Choroid plexus epithelial cell (primary cell): Measurements from ENCODE around the gene PRR15L.

ENCODE experiments used
- DNase-seq: peaks from one replicate; pipeline ENCODE4 v3.0.0-alpha.2; 2010; ENCODE audit warnings: low read depth
- H3K4me3 ChIP-seq: 2 replicates; pipeline ENCODE4 v1.5.1; 2011; ENCODE audit warnings: low read depth, mild to moderate bottlenecking, control low read depth, low read length, moderate library complexity
- CTCF ChIP-seq: conservative IDR thresholded peaks from 2 replicates; pipeline ENCODE4 v1.5.1; 2011; ENCODE audit warnings: low read depth, mild to moderate bottlenecking, control low read depth, inconsistent platforms, low read length, moderate library complexity

The PRR15L gene

GRCh38 chr17:47980541-47980940 is 22.9 kb upstream of the PRR15L start:
- no peak for TF ChIP-seq CTCF
- no peak for DNase-seq
- no peak overlapping the region for H3K4me3 ChIP-seq

GRCh38 chr17:47978324-47978723 is 20.6 kb upstream of the PRR15L start:
- peak; percentile 75 for DNase-seq
- peak; percentile 86 for TF ChIP-seq CTCF
- H3K4me3 ChIP-seq = no peak overlapping the region

- DNase-seq = no peak
- no peak for TF ChIP-seq CTCF
- H3K4me3 ChIP-seq = no peak overlapping the region
Observed at GRCh38 chr17:47975823-47976205, 18.1 kb upstream of the PRR15L start.

- H3K4me3 ChIP-seq = no peak overlapping the region
- no peak for DNase-seq
- TF ChIP-seq CTCF = no peak
Observed at GRCh38 chr17:47975189-47975822, 17.6 kb upstream of the PRR15L start.

DNA sequence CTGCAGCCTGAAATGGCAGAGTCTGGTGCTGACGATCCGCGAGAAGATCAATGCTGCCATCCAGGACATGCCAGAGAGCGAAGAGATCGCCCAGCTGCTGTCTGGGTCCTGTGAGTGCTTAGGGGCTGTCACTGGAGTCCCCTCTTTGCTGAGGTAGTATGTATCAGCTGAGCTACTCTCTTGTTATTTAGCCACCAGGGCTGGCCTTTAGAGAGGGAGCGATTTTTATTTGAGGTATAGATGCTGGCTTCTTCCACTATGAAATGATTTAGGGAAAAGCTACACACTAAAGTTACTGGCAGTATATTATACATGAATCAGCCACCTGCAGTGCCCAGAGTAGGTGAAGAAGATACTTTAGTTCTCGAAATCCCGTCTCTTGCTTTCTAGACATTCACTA is 15.9 kb upstream of the PRR15L start:
- no peak overlapping the region for H3K4me3 ChIP-seq
- DNase-seq = no peak

DNA sequence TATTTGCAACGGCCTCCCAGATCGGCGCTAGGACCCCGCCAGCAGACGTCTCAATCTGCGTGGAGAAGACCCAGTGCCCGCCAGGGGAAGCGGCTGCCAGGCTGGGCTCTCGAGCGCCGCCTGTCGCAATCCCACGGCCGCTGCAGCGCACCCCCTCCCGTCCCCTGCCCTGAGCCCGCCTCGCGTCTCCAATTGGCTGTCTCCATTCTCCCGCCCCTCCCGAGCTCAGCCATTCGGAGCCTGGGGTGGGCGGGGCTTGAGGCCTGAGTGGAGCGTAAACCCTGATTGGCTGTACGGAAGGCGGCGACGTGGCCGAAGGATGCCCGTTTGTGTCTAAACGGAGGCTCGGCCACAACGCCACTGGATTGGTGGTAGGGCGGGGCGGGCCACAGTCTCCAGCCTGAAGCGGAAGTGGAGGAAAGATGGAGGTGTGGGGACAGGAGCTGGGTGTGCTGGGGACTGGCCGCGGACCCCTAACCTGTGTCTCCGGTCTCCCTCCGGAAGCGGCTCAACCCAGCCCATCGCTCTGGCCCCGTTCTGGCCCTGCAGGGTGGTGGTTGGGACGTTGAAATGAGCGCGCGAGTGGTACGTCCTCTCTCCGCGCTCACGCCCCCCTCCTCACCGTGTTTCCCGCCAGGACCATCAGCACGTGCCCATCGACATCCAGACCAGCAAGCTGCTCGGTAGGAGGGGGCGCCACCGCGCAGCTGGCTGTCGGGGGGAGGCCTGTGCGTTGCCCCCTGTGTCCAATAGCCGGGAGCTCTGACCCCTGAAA is 13.2 kb upstream of the PRR15L start, which contains the start of gene CDK5RAP3:
TSS of gene CDK5RAP3 (plus strand) at position 389 of the 775 bp plus-strand sequence. CDS start at position 423, 34 bp downstream.
- H3K4me3 ChIP-seq = peak within 1 kb of the TSS; percentile 95
- peak; percentile 83 for TF ChIP-seq CTCF
- DNase-seq = peak; percentile 100

More for the DNA sequence above, 15.9 kb upstream of the PRR15L start:
- TF ChIP-seq CTCF = no peak
